Esophagus squamous epithelium (tissue), 5 donors: ENCODE data around the gene LEFTY1. TPM values are rescaled to one million over a fixed set of nuclear protein-coding genes. Genes with fewer than 3 reads are reported as not detected.

Experiments used
- DNase-seq: peaks from one replicate; lab custom pipeline; 2025; lab: John Stamatoyannopoulos, UW
- H3K27ac ChIP-seq, 4 donors: fragments of 200-600 bp; sonication (generic); one replicate each; pipeline ENCODE4 v1.5.1; 2016 to 2019; ENCODE audit warnings: mild to moderate bottlenecking in 1 of 4
- H3K27me3 ChIP-seq, 4 donors: fragments of 200-600 bp; sonication (generic); 1 replicate in 3 of 4; 2 replicates in 1 of 4; pipeline versions ENCODE4 v1.5.1 to v1.6.0; 2017 to 2021; ENCODE audit warnings: antibody characterized with exemption in 1 of 4
- H3K36me3 ChIP-seq, 3 donors: fragments of 200-600 bp; sonication (generic); one replicate each; pipeline ENCODE4 v1.5.1; 2016 to 2019
- H3K4me1 ChIP-seq, 3 donors: fragments of 200-600 bp; sonication (generic); one replicate each; pipeline ENCODE4 v1.5.1; 2017 to 2019
- H3K4me3 ChIP-seq, 4 donors: fragments of 200-600 bp; sonication (generic); 1 replicate in 3 of 4; 2 replicates in 1 of 4; pipeline ENCODE4 v1.5.1; 2016 to 2019; ENCODE audit warnings: mild to moderate bottlenecking in 2 of 4, moderate library complexity in 1 of 4
- H3K9me3 ChIP-seq, 3 donors: fragments of 200-600 bp; sonication (generic); one replicate each; pipeline ENCODE4 v1.5.1; 2016 to 2019
- CTCF ChIP-seq, 6 experiments: fragments of 450-650 bp in 4 of 6; fragments of 200-600 bp in 2 of 6; sonication (generic) in 2 of 6; IDR thresholded peaks; one replicate each; pipeline ENCODE4 v1.5.1; 2016 to 2019; ENCODE audit warnings: antibody characterized with exemption in 6 of 6, mild to moderate bottlenecking in 4 of 6, moderate library complexity in 4 of 6
- POLR2A ChIP-seq, 4 donors: fragments of 450-650 bp; IDR thresholded peaks; one replicate each; pipeline ENCODE4 v1.6.1; 2017; ENCODE audit warnings: antibody characterized with exemption in 4 of 4, mild to moderate bottlenecking in 4 of 4, moderate library complexity in 3 of 4
- WGBS, 2 donors: methylation state at CpG; one replicate each; pipeline ENCODE4 v1.1.5; 2018; 5-methylcytosine and 5-hydroxymethylcytosine counted together
- intact Hi-C: fragments of 100-400 bp; cut with DNase I; formaldehyde crosslinking; loops from one replicate; pipeline ENCODE4 v1.15.0; 2022
- total RNA-seq, 4 donors: library from RNA; depleted of rRNA; stranded (reverse); fragments of >200 nt; gene quantifications; one replicate each; pipeline ENCODE4 v1.1.0, GENCODE V29; 2016
- donor health status: DM: yes; HTN: yes; CAD: no.

LEFTY1 gene
- total RNA-seq, 4 donors from 2014 or later = not detected

- DNase-seq = no peak
- TF ChIP-seq POLR2A (IDR thresholded peaks at IDR 0.05) (no peak), CTCF (IDR thresholded peaks at IDR 0.05) (no peak)
- Histone ChIP-seq H3K4me1 (peaks cover 0 to 12% (median 0%) of the 10 kb centered on the region in 3 donors), H3K27me3 (no peaks in the 10 kb centered on the region), H3K27ac (no peak overlapping the region), H3K9me3 (no peaks in the 10 kb centered on the region), H3K36me3 (peaks cover 31 to 94% (median 34%) of the 10 kb centered on the region in 3 donors), H3K4me3 (no peak overlapping the region)
- 80 to 85% methylated on average over 6 to 7 of the region's 7 CpGs for WGBS, 2 donors
- intact Hi-C loops = no loop called here
These were observed 28.0 kb downstream of the LEFTY1 start for GRCh38 chr1:225860876-225861441.

- H3K9me3 ChIP-seq = no peaks in the 10 kb centered on the region
- no peaks in the 10 kb centered on the region for H3K27me3 ChIP-seq
- peaks cover 0 to 5% (median 0%) of the 10 kb centered on the region in 3 donors for H3K4me1 ChIP-seq
- DNase-seq = no peak
- no peak overlapping the region for H3K4me3 ChIP-seq
- TF ChIP-seq CTCF (IDR thresholded peaks at IDR 0.05) = no peak
- no peak for TF ChIP-seq POLR2A (IDR thresholded peaks at IDR 0.05)
- no peak overlapping the region for H3K27ac ChIP-seq
- peaks cover 25 to 94% (median 29%) of the 10 kb centered on the region in 3 donors for H3K36me3 ChIP-seq
- intact Hi-C loops = no loop called here
- WGBS, 2 donors = 85 to 98% methylated on average over 4 to 5 of the region's 5 CpGs
These were observed 28.8 kb downstream of the LEFTY1 start for GRCh38 chr1:225860107-225860506.

GRCh38 chr1:225859151-225859550 is 29.8 kb downstream of the LEFTY1 start:
- WGBS, 2 donors = 84 to 96% methylated on average over 3 to 5 of the region's 5 CpGs
- no peak for DNase-seq
- Histone ChIP-seq H3K27me3 (no peaks in the 10 kb centered on the region), H3K27ac (no peak overlapping the region), H3K4me3 (no peak overlapping the region), H3K4me1 (peaks cover 0 to 3% (median 0%) of the 10 kb centered on the region in 3 donors), H3K36me3 (peaks cover 27 to 96% (median 29%) of the 10 kb centered on the region in 3 donors), H3K9me3 (no peaks in the 10 kb centered on the region)
- no peak for TF ChIP-seq CTCF (IDR thresholded peaks at IDR 0.05)
- TF ChIP-seq POLR2A (IDR thresholded peaks at IDR 0.05) = no peak
- intact Hi-C loops = no loop called here

GRCh38 chr1:225857256-225857655 is 31.7 kb downstream of the LEFTY1 start:
- Histone ChIP-seq H3K27ac (no peak overlapping the region), H3K4me1 (no peaks in the 10 kb centered on the region), H3K9me3 (no peaks in the 10 kb centered on the region), H3K4me3 (no peak overlapping the region), H3K36me3 (peaks cover 32 to 96% (median 34%) of the 10 kb centered on the region in 3 donors), H3K27me3 (no peaks in the 10 kb centered on the region)
- intact Hi-C loops = no loop called here
- WGBS, 2 donors = 59 to 65% methylated on average over 6 to 7 of the region's 7 CpGs
- DNase-seq = no peak
- TF ChIP-seq POLR2A (IDR thresholded peaks at IDR 0.05) (no peak), CTCF (IDR thresholded peaks at IDR 0.05) (no peak)

- no peak overlapping the region for H3K27ac ChIP-seq
- TF ChIP-seq POLR2A (IDR thresholded peaks at IDR 0.05) = no peak
- whole genome bisulfite sequencing, 2 donors = 79 to 83% methylated on average over 8 to 10 of the region's 10 CpGs
These were observed 33.2 kb downstream of the LEFTY1 start for GRCh38 chr1:225855503-225856300.

More at GRCh38 chr1:225855503-225856300, 33.2 kb downstream of the LEFTY1 start:
- intact Hi-C loops = no loop called here
- no peaks in the 10 kb centered on the region for H3K9me3 ChIP-seq
- no peaks in the 10 kb centered on the region for H3K27me3 ChIP-seq
- H3K36me3 ChIP-seq = peaks cover 20 to 96% (median 21%) of the 10 kb centered on the region in 3 donors
- H3K4me3 ChIP-seq = no peak overlapping the region
- H3K4me1 ChIP-seq = peaks cover 0 to 5% (median 0%) of the 10 kb centered on the region in 3 donors
- no peak for DNase-seq
